HG03060 (cell line): ENCODE measurements around the gene IVNS1ABP.
"Not testable (repeated sequence)": the region's sequence is repeated elsewhere in the genome, so short reads cannot be mapped to it uniquely, and the experiment has no call there.

Experiments used
- ATAC-seq: cut with Tn5 transposase; IDR thresholded peaks from one replicate; pipeline ENCODE4 v1.9.1; 2021; ENCODE audit warnings: low read depth, moderate number of reproducible peaks; ENCODE audit not compliant: unreplicated experiment

Gene IVNS1ABP

DNA sequence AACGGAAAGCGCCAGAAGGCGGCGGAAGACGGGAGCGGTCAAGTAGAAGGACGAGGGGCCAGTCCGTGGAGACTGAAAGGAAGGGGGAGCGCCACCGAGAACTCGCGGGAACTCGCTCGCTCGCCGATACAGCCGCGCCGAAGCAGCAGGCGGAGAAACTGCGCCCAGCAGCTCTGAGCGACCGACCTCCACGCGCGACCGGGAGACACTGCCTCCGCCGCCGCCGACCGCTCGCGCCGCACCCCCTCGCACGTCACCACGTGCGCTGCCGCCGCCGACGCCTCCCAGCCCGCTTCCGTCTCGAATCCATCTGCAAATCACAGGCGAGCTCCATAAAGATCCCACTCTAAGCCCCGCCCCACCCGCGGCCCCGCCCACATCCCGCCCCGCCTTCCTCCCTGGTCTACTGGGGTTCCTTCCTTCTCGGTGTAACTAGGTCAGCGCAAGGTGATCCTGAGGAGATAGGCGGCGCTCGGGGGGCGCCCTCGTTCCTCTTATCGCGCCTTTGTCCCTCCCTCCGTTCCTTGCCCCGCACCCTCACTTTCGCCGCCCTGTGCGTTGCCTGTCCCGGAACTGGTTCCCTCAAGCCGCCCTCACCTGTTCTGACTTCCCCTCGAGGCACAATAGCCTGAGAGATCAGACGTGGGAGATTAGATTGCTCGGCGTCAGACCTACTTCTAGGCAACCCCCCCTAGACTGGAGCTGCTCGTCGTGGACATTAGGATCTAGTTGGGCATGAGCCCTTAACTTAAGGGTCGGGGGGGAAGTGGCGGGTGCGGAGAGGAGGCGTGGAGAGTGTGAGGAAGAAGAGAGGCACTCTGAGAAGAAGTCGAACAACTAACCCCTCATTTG is at the start of gene IVNS1ABP:
IVNS1ABP (minus strand) TSS at position 210 of the 852 bp plus-strand sequence. CDS start 7,750 bp downstream, outside the sequence.
- peak; percentile 68 for ATAC-seq

DNA sequence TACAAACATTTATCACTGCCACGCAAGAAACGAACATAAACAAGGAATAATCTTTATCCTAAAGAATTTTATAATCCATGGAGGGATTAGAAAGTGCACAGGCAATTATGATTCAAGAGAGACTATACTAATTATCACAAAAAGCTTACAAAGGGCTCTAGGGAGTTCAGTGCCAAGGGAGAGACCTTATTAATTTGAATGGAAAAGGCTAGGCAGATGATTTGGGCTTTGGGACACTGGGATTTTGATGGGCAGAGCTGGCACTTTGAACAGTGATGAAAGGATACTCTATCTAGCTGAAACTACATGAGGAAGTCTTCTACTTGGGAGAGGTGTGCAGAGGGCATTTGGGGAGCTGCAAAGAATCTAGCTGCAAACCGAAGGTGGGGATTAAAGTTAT is 48.9 kb upstream of the IVNS1ABP start:
- ATAC-seq, result no peak

DNA sequence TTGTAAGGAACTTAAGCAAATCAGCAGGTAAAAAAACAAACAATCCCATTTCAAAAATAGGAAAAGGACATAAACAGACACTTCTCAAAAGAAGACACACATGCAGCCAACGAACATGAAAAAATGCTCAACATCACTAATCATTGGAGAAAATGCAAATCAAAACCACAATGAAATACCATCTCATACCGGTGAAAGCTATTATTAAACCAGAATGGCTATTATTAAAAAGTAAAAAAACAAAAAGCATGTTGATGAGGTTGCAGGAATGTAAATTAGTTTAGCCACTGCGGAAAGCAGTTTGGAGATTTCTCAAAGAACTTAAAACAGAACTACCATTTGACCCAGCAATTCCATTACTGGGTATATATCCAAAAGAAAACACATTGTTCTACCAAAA is 47.5 kb upstream of the IVNS1ABP start:
- not testable (repeated sequence) for ATAC-seq

DNA sequence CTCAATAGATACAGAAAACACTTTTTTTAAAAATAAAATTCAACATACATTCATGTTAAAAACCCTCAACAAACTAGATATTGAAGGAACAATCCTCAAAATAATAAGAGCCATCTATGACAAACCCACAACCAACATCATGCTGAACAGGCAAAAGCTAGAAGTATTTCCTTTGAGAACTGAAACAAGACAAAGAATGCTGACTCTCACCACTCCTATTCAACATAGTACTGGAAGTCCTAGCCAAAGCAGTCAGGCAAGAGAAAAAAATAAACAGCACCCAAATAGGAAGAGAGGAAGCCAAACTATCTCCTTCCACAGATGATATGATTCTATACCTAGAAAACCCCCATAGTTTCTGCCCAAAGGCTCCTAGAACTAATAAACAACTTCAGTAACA is 46.2 kb upstream of the IVNS1ABP start:
- no peak for ATAC-seq

DNA sequence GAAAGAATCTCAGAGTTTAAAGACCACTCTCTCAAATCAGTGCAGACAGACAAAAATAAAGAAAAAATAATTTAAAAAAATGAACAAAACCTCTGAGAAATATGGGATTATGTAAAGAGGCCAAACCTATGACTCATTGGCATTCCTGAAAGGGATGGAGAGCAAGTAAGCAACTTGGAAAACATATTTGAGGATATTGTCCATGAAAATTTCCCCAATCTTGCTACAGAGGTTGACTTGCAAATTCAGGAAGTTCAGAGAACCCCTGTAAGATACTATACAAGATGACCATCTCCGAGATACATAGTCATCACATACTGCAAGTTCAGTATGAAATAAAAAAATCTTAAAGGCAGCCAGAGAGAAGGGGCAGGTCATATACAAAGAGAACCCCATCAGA is 43.7 kb upstream of the IVNS1ABP start:
- ATAC-seq, result no peak

DNA sequence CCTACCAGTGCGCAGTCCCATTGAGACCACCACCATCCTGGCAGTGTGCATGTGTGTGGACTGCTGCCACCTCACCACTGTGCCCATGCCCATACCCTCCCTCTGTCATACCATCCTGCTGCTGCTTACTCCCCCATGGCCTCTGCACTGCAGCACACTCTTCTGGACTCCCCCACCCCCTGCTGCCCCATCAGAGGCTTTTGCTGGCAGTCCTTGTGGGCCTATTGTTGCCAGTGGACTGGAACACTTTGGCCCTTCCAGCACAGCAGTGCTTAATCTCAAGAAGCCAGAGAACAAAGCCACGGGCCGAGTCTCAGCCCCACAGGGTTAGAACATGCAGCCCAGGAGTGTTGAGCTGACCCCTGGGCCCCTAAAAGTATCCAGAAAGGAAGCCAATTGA is 41.9 kb upstream of the IVNS1ABP start:
- ATAC-seq, result no peak

DNA sequence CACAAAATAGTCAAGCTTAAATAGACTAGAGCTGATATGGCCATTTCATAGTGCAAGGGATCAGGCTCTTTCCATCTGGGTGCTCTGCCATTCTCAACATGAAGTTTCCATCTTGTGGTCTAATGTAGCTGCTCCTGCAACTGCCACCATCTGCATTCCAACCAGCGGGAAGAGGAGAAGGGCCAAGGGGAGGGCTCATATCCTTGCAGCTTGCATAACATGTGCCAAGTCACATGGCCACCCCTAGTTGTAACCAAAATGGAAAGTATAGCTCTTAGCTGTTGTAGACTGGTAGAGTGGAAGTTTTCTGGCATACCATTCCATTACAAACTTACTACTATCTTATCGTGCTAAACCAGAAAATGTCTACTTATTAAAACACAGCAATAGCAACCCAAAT is 38.9 kb upstream of the IVNS1ABP start:
- no peak for ATAC-seq

DNA sequence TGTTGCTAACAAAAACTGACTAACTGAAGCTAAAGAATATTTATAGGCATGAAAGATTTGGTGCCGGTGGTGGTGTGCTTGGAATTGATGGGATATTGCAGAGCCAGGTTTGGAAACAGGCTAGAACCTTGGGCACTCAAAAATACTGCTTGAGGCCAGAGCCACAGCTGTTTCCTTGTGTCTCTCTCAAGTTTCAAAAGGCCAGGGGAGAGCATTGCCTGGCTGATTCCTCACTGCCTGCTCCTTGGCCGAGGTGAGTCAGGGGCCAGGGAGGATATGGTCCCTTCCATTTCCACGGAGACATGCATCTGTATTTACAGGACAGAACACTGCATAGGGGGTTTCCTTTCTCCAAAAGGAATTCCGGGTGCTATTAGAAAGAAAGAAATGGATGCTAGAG is 36.1 kb upstream of the IVNS1ABP start:
- ATAC-seq, result no peak

DNA sequence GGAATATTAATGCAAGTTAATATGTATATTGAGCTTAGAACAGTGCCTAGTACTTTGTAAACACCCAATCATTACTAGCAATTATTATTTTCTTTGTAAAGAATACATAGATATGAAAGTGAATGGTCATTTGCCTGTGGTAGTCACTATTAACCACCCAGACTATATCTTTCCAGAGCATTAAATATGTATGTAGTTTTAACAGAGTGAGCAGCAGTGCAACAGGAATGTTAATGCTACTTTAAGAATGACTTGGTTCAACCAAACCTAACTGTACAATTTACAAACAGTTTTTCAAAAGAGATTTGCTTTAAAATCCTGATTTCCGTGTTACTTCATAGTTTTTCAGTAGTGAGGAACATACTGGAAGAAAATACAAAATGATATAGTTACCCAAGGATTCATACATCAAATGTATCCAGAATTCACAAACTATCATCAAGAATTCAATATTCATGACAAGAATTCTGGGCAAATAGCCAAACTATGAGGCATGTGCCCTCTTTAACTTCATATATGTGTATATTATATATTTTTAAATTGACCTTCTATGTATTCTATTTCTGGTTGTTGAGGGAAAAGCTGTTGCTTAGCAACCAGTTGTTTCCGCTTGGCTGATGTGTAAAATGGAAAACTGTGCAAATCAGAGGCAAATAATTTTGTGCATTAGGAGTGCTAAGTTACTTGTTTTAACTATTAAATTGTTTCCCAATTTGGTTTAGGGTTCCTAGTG is 34.9 kb upstream of the IVNS1ABP start:
- ATAC-seq, result no peak

DNA sequence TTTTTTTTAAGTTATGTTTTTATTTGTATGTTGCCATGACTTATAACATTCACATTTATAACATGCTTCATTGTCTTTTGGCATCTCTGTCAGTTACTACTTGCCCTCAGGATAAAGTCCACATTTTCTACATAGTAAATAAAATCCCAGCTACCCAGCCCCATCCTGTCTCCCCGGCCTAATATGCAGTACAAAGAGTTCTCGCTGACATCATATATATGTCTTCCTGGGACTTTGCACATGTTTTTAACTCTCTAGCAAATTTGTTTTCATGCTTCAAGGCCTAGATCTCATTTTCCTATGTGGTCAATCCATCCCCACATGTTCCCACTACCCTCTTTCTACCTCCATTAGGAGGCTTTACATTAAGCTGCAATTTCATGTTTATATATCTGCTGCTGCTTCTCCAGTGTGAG is 33.0 kb upstream of the IVNS1ABP start:
- no peak for ATAC-seq

DNA sequence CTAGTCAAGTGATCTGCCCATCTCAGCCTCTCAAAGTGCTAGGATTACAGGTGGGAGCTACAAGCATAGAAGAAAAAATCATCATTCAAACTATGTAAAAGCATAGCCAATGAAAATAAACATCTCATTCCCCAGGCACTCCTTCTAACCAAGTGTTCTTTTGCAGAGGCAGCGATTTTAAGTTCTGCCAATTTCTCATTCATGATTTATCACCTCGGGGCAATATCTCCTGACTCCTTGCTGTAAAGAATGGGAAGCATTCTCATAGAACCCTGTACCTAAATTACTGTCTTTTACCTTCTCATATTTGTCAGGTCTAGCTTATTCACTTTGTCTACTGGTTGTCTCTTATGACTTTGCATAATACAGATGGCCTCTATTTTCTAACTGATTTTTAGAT is 32.5 kb upstream of the IVNS1ABP start:
- ATAC-seq, result no peak

DNA sequence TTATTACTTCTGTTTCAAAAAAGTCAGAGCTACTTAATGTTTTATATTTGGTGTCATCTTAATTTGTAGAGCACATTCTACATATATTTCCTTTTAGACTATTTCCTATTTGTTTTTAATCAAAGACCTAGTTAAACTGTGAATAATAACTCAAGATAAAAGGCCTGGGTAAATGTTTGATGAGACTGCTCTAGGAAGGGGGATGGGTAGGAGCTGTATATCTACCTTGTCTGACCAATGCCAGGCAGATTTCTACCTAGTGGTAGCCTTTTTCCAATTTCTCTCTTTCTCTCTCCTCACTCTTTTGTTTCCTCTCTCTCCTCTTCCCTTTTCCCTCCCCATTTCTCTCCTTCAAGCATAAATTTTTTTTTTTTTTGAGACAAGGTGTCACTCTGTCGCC is 31.9 kb upstream of the IVNS1ABP start:
- ATAC-seq, result no peak

DNA sequence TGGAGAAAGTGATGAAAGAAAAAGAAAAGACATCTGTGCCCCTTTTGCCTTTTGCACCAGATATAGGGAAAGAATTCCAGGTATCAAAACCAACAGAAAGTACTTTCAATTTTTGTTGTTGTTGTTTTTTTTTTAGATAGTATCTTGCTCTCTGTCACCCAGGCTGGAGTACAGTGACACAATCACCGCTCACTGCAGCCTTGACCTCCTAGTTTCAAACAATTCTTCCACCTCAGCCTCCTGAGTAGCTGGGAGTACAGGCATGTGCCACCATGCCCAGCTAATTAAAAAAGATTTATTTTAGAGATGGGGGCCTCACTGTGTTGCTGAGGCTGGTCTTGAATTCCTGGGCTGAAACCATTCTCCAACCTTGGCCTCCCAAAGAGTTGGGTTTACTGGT is 31.3 kb upstream of the IVNS1ABP start:
- no peak for ATAC-seq

DNA sequence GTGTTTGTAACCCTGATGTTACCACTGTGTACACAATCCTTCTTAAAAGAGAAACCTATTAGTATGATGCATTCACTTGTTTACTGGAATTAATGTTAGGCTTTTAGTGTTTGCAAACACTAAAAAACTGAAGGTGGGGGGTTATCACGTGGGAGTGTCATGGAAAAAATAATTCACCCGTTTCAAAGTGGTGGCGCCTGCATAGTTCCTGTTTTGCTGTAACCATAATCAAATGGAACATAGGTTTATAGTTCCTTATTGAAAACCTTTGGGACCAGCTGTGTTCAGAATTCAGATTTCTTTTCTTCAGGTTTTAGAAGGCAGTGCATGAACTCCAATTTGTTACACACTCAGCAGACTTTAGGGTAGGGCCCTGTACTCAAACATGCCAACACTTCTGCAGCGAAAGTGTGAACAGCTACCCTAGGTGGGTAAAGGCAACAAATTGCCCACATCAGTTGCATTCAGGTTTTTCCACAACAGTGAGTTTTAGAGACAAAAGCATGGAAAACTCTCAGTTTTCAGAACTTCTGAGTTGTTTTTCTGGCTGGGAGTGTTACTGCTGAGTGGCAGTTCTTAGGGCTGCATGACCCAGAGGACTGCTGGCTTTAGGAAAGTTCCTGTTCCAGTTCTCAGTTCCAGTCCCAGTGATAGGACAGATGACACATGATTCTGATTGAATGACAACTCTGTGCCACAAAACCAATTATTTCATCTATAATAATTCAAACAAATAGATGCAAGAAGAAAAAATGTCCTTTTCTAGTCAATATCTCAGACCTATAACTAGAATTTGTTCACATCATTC is 29.1 kb upstream of the IVNS1ABP start:
- no peak for ATAC-seq

DNA sequence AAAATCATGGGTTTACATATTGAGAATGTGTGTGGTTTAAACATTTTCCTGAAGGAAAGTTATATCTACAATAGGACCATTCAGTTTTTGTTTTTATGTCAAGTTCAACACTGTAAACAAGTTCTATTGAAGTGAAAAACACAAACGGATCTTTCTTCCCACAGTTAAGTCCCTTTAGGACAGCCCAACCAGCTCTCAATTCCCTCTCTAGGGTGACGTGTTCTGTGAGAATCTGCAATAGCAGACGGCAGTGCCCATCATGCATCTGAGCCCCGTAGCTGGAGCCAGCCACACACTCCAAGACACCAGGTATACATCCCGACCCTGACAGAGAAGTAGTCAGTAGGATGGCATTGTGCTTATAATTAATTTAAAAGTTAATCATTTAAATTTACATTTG is 26.3 kb upstream of the IVNS1ABP start:
- ATAC-seq, result no peak

DNA sequence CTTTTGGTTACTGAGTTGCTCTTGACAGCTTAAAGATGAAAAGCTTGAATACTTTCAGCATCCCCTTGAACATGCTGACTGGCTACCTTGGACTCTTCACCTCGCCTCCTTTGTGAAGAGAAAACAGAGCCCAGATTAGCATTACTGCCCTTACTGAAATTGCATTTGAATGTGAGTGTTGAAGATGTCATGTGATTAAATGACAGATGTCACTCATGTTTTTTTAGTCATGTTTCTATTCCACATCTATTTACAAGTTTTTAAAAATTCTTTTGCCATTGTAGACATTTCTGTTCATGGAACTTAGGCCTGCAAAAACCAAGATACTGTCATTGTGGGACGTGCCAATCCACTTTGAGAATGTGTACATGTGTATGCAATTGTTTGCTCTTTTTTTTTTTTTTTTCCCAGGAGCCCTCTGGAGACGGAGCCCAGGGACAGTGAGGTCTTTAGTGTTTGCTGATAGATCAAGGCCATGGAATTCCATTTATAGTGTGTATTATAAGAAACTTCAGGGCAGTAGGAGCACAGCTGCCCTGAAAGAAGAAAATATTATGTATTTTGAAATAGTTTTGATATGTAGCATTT is 25.7 kb upstream of the IVNS1ABP start:
- no peak for ATAC-seq

DNA sequence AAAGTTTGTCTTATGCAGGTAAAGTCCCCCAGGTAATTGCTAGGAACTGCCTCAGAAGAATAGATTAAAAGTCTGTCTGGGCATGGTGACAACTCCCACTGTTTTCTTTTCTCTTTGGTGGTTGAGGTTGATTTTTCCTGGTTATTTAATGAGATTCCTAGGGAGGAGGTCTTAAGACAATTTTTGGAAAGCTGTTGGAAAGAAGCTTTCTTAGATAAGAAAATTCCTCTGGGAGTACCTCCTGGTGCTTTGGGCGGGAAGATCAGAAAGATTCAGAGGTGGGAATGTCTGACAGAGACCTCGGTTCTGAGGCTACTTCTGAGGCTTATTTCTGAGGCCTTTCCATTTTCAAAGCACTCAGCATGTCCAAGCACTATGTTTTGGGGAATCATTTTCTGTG is 25.0 kb upstream of the IVNS1ABP start:
- ATAC-seq, result no peak

DNA sequence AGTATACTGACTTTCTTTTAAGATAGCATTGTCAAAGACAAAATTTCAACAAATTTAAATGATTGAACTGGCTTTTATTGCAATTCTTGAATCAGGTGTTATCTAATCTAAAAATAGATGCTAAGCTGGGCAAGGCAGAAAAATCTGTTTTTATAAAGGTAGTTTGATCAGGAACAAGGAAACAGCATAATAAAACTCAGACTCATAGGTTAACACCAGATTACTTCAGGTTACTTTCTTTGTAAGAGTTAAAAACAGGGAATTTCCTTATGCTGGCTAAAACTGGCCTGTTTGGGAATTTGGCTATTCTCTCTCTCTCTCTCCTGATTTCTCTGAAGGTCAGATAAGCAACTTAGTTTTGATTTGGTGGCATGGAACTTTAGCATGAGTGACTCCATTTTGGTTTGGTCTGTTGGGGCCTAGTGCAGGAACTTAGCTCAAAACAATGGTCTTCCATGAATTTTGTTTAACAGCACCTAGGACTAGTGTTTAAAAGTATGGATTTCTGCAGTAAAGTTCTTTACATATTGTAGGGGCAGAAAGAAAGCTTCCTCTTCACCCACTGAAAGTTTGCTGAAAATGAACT is 24.2 kb upstream of the IVNS1ABP start:
- no peak for ATAC-seq

DNA sequence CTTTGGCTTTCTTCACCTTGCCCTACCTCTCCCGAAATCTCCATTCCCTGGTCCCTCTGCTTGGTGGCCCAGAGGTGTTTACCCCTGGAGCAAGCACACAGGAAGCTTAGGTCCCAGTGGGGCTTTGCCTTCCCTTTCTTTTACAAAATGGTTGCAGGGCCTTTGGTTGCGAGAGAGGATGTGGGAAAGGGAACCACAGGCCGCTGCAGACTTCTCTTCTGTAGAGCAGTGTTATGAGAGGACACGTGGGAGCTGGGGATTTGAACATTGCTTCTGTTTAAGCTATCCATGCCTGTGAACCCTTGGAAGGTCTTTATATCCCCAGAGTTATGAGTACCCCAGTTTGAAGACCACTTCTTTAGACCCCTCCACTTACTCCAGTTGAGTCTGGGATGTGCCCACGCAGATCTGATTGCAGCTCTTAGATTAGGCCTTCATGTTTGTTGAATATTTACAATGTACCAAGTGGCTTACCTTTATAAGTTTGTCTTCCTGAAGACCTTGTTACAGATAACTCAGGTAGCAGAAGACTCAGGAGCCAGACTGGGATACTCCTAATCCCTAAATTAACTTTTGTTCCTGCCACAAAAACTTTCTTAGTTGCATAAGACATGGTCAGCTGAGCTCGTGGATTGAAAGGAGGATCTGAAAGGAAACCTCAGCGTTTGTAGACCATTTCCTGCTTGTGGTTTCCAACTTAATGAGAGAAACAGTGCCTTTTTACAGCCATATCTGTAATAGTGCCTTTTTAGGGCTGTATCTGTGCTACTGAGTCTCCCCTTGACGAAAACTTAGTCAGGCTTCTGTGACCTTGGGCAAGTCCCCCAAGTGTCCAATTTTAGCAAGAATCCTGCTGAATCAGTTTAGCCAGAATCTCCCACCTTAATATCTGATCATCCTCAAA is 21.9 kb upstream of the IVNS1ABP start:
- ATAC-seq, result peak; percentile 98
